Mucosa of stomach (tissue), 1 donor: ENCODE data around the gene C11orf42.

Source experiments
- H3K27me3 ChIP-seq: one replicate; pipeline ENCODE4 v1.7.0; 2013; ENCODE audit warnings: mild to moderate bottlenecking, low read length; ENCODE audit not compliant: control insufficient read depth, insufficient read depth
- H3K36me3 ChIP-seq: one replicate; pipeline ENCODE4 v1.7.0; 2013; ENCODE audit warnings: low read length; ENCODE audit not compliant: control insufficient read depth, insufficient read depth
- H3K4me1 ChIP-seq: one replicate; pipeline ENCODE4 v1.7.0; 2013; ENCODE audit warnings: mild to moderate bottlenecking, low read length; ENCODE audit not compliant: control insufficient read depth, insufficient read depth
- H3K4me3 ChIP-seq: one replicate; pipeline ENCODE4 v1.7.0; 2013; ENCODE audit warnings: low read length
- H3K9ac ChIP-seq: one replicate; pipeline ENCODE4 v1.7.0; 2013; ENCODE audit warnings: mild to moderate bottlenecking, low read length, moderate library complexity
- H3K9me3 ChIP-seq: one replicate; pipeline ENCODE4 v1.7.0; 2013; ENCODE audit warnings: mild to moderate bottlenecking, low read length, moderate library complexity; ENCODE audit not compliant: control insufficient read depth
- donor health status: Pancreatic carcinoma.

Gene C11orf42

DNA sequence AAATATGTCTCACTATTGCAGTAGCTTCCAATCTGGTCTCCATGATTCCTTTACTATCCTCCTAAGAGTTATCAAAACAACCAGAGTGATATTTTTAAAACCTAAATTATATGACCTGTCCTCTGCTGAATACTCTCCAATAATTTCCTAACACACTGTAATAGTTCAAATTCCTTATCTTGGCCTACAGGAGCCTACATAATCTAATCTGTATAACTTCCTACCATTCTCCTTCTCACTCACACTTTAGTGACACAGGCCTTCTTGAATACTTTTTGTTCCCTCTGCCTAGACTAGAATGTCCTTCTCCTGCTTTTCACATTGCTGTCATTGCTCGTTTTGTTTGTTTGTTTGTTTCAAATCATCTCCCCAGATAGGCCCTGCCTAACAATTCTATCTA, 19.7 kb downstream of the C11orf42 start:
- Histone ChIP-seq H3K27me3 (no peaks in the 10 kb centered on the region), H3K9ac (no peak overlapping the region), H3K4me3 (no peak overlapping the region), H3K9me3 (no peaks in the 10 kb centered on the region), H3K36me3 (no peaks in the 10 kb centered on the region), H3K4me1 (peaks cover 21% of the 10 kb centered on the region)

DNA sequence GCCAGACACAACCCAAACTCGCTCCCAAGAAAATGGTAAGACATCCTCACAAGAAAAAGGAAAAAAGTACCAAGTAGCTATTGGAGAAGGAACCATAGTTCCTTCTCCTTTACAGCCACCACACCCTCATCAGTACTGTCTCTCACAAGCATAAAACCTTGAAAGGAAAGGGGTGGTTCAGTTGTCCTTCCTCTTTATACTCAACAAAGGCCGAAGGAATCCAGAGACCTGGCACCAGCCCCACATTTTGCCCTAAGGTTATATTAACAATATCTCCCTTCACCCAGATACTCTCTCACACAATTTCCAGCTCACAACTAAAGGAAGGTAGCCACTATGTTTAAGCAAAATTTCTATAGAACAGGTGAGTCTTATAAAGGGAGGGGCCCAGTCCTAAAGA, 20.5 kb downstream of the C11orf42 start:
- H3K27me3 ChIP-seq = no peaks in the 10 kb centered on the region
- no peak overlapping the region for H3K9ac ChIP-seq
- no peaks in the 10 kb centered on the region for H3K36me3 ChIP-seq
- peaks cover 29% of the 10 kb centered on the region for H3K4me1 ChIP-seq
- no peaks in the 10 kb centered on the region for H3K9me3 ChIP-seq
- H3K4me3 ChIP-seq = no peak overlapping the region

- H3K4me1 ChIP-seq = peaks cover 36% of the 10 kb centered on the region
- no peak overlapping the region for H3K9ac ChIP-seq
- H3K27me3 ChIP-seq = no peaks in the 10 kb centered on the region
- H3K36me3 ChIP-seq = no peaks in the 10 kb centered on the region
- no peaks in the 10 kb centered on the region for H3K9me3 ChIP-seq
- H3K4me3 ChIP-seq = no peak overlapping the region
Measured at GRCh38 chr11:6228520-6228919, 23.2 kb downstream of the C11orf42 start.

GRCh38 chr11:6229911-6230310, 24.6 kb downstream of the C11orf42 start:
- Histone ChIP-seq H3K27me3 (no peaks in the 10 kb centered on the region), H3K4me1 (peaks cover 41% of the 10 kb centered on the region), H3K36me3 (no peaks in the 10 kb centered on the region), H3K4me3 (peak overlapping the region; percentile 43), H3K9ac (peak overlapping the region; percentile 60), H3K9me3 (no peaks in the 10 kb centered on the region)

GRCh38 chr11:6232899-6233298, 27.5 kb downstream of the C11orf42 start:
- no peaks in the 10 kb centered on the region for H3K9me3 ChIP-seq
- H3K4me1 ChIP-seq = peaks cover 27% of the 10 kb centered on the region
- H3K4me3 ChIP-seq = no peak overlapping the region
- H3K27me3 ChIP-seq = no peaks in the 10 kb centered on the region
- no peak overlapping the region for H3K9ac ChIP-seq
- no peaks in the 10 kb centered on the region for H3K36me3 ChIP-seq

DNA sequence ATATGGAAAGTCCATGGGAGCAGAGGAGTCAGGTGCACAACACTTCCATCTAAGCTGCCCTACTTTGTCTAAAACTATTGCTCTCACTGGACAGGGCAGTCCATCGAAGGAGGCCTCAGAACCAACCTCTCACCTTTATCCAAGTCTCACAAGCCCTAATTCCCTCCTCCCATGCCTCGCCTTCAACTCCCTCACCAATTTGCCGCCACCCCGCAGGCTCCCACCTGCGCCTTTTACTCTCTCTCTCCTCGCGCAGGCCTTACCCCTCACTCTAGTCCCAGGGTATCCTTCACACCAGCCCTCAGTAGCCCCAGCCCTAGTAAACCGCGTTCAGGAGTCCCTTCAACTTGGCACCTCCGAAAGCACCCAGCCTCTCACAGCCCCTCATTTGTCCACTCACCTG, 28.6 kb downstream of the C11orf42 start:
- H3K36me3 ChIP-seq = no peaks in the 10 kb centered on the region
- no peaks in the 10 kb centered on the region for H3K27me3 ChIP-seq
- peak overlapping the region; percentile 97 for H3K9ac ChIP-seq
- peak overlapping the region; percentile 81 for H3K4me3 ChIP-seq
- H3K9me3 ChIP-seq = no peaks in the 10 kb centered on the region
- H3K4me1 ChIP-seq = peaks cover 27% of the 10 kb centered on the region

- Histone ChIP-seq H3K36me3 (no peaks in the 10 kb centered on the region), H3K9ac (peak within 1 kb of the TSS; percentile 97), H3K9me3 (no peaks in the 10 kb centered on the region), H3K27me3 (no peaks in the 10 kb centered on the region), H3K4me1 (peaks cover 25% of the 10 kb centered on the region), H3K4me3 (peak within 1 kb of the TSS; percentile 81)
Measured at GRCh38 chr11:6234387-6235107, 29.2 kb downstream of the C11orf42 start, which contains the start of gene FHIP1B. FHIP1B (minus strand) TSS chr11:6234636; CDS start chr11:6224516, 10,120 bp downstream.

DNA sequence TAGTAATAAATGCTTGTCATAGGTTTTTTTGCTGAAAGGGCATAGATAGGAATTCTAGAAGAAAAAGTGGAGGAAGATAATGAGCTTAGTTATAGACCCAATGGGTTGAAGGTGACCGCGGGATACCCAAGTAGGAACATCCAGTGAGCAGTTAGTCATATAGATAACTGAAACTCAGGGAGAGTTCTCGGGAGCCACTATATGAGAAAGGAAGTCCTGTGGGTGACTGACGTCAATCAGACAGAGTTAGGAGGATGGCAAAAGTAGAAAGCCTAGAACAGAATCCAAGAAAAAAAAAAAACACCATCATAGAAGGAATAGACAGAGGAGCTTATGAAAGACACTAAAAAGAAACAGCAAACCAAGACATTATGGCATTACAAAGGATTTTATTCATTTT, 31.9 kb downstream of the C11orf42 start:
- no peak overlapping the region for H3K9ac ChIP-seq
- no peaks in the 10 kb centered on the region for H3K27me3 ChIP-seq
- no peaks in the 10 kb centered on the region for H3K36me3 ChIP-seq
- H3K9me3 ChIP-seq = no peaks in the 10 kb centered on the region
- H3K4me3 ChIP-seq = no peak overlapping the region
- peaks cover 11% of the 10 kb centered on the region for H3K4me1 ChIP-seq

- Histone ChIP-seq H3K36me3 (no peaks in the 10 kb centered on the region), H3K9ac (no peak overlapping the region), H3K9me3 (no peaks in the 10 kb centered on the region), H3K4me1 (peaks cover 11% of the 10 kb centered on the region), H3K4me3 (no peak overlapping the region), H3K27me3 (no peaks in the 10 kb centered on the region)
Measured at GRCh38 chr11:6237761-6238302, 32.5 kb downstream of the C11orf42 start.

DNA sequence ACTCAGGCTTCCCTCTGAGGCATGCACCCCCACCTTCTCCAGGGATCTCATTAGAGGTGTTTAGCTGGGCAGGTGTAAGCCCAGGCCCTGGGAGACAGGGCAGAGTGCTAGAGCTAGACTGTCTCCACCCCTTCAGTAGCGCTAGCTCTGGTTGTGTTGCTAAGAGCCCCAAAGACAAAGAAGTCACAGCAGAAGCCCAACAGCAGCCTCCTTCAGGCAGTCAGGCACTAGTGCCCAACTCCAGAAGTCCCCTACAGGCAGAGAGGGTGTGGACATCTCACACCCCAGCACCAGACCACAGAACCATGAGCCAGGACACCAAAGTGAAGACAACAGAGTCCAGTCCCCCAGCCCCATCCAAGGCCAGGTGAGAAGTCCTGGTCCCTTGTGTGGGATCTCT, 33.5 kb downstream of the C11orf42 start, which contains the start of gene CNGA4:
Gene CNGA4 (plus strand): TSS at position 188 of the 400 bp plus-strand sequence. CDS start 118 bp downstream, at position 306.
- Histone ChIP-seq H3K9me3 (no peaks in the 10 kb centered on the region), H3K4me1 (peaks cover 1% of the 10 kb centered on the region), H3K36me3 (no peaks in the 10 kb centered on the region), H3K4me3 (no peak within 1 kb of the TSS), H3K9ac (no peak within 1 kb of the TSS), H3K27me3 (no peaks in the 10 kb centered on the region)

DNA sequence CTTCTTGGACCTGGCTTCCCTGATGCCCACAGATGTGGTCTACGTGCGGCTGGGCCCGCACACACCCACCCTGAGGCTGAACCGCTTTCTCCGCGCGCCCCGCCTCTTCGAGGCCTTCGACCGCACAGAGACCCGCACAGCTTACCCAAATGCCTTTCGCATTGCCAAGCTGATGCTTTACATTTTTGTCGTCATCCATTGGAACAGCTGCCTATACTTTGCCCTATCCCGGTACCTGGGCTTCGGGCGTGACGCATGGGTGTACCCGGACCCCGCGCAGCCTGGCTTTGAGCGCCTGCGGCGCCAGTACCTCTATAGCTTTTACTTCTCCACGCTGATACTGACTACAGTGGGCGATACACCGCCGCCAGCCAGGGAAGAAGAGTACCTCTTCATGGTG, 34.8 kb downstream of the C11orf42 start:
- H3K9ac ChIP-seq = no peak overlapping the region
- no peak overlapping the region for H3K4me3 ChIP-seq
- no peaks in the 10 kb centered on the region for H3K36me3 ChIP-seq
- no peaks in the 10 kb centered on the region for H3K4me1 ChIP-seq
- no peaks in the 10 kb centered on the region for H3K27me3 ChIP-seq
- no peaks in the 10 kb centered on the region for H3K9me3 ChIP-seq

DNA sequence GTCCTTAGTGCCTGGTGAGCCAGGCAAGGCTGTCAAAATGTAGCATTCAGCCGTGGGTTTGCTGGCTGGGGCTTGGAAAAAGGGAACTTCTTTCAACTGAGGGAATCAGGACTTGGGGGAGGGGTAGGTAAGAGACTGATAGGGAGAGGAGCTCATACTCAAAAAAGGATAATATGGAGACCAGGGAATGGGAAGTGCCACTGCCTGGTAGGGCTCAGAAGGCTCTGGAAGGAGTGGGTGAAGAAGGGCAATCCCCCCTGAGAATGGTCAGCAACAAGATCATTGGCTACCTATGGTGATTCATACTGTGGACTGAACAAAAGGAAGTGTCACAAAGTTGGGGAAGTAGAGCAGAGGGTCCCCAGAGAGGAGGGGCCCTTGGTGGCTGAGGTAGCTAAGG, 35.4 kb downstream of the C11orf42 start:
- no peak overlapping the region for H3K4me3 ChIP-seq
- no peak overlapping the region for H3K9ac ChIP-seq
- H3K27me3 ChIP-seq = no peaks in the 10 kb centered on the region
- no peaks in the 10 kb centered on the region for H3K4me1 ChIP-seq
- H3K9me3 ChIP-seq = no peaks in the 10 kb centered on the region
- H3K36me3 ChIP-seq = no peaks in the 10 kb centered on the region
